Measurements from ENCODE around the gene KLHL5.
"Not testable (repeated sequence)": the region's sequence is repeated elsewhere in the genome, so short reads cannot be mapped to it uniquely, and the experiment has no call there.

The KLHL5 gene, protein sequence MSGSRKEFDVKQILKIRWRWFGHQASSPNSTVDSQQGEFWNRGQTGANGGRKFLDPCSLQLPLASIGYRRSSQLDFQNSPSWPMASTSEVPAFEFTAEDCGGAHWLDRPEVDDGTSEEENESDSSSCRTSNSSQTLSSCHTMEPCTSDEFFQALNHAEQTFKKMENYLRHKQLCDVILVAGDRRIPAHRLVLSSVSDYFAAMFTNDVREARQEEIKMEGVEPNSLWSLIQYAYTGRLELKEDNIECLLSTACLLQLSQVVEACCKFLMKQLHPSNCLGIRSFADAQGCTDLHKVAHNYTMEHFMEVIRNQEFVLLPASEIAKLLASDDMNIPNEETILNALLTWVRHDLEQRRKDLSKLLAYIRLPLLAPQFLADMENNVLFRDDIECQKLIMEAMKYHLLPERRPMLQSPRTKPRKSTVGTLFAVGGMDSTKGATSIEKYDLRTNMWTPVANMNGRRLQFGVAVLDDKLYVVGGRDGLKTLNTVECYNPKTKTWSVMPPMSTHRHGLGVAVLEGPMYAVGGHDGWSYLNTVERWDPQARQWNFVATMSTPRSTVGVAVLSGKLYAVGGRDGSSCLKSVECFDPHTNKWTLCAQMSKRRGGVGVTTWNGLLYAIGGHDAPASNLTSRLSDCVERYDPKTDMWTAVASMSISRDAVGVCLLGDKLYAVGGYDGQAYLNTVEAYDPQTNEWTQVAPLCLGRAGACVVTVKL

DNA sequence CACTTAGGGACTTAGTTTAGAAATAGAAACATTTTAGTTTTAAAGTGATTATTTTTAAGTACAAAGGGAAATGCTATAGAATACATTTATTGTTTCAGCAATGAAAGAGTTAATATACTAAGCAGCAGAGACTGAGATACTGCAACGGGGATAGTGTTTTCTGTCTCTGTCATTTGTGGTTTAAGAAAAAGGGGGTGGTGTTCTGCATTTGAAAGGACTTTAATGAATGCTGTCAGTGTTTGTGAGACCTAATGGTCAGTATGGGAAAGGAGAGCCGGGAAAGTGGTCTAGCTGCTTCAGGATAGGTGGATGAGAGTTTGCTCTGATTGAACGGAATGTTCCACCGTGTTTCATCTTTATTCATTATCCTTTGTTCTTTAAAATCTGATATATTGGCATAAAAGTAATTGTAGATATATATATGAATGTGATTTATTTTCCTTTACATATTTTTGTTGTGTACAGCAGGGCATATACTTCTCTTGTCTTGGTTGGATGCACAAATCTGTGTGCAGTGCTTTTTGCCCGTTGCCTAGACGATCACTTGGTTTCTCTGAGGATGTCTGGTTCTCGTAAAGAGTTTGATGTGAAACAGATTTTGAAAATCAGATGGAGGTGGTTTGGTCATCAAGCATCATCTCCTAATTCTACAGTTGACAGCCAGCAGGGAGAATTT is at the start of gene KLHL5:
Gene KLHL5, plus strand, starts transcription at position 139 of the 676 bp plus-strand sequence. Its CDS starts 421 bp downstream, at position 560.
- DNase-seq (ENCODE audit: low read depth in 2 of 2), result no peak

DNA sequence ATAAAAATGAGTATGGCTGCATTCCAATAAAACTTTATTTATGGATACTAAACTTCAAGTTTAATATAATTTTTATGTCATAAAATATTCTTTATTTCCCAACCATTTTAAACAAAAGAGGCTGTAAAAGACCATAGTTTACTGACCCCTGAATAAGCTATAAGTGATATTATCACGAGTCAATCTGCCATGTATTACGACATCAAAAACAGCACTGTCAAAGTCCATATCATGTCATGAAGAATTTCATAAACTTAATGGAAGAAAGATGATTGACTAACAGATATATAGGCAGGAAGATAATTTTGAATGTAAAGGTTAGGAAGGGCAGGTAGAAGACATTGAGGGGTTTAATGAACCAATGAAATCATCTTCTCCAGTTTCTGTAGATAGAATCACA is 48.0 kb upstream of the KLHL5 start:
- DNase-seq (ENCODE audit: low read depth in 2 of 2), result no peak

DNA sequence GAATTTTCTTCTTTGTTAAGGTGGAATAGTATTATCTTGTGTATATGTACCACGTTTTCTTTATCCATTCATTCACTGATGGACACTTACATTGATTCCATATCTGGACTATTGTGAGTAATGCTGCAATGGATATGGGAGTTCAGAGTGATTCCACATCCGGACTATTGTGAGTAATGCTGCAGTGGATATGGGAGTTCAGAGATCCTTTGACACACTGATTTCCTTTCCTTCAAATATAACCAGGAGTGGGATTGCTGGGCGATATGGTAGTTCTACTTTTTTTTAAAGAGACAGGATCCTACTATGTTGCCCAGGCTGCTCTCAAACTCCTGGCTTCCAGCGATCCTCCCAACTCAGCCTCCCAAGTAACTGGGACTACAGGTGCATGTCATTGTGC is 41.9 kb upstream of the KLHL5 start:
- DNase-seq (ENCODE audit: low read depth in 2 of 2), result no peak

DNA sequence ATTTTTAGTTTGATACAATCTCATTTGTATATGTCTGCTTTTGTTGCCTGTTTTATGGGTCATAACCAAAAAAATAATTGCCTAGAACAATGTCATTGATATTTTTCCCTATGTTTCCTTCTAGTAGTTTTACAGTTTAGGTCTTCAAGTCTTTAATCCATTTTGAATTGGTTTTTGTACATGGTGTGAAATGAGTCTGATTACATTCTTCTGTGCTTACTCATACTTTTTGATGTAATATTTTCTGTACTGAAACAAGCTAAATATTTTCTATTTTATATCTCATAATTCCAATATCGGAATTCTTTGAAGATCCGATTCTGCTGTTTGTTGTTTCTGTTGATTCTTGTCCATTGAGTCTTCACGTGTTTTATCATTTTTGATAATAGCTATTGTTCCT is 40.4 kb upstream of the KLHL5 start:
- no peak for DNase-seq (ENCODE audit: low read depth in 2 of 2)

DNA sequence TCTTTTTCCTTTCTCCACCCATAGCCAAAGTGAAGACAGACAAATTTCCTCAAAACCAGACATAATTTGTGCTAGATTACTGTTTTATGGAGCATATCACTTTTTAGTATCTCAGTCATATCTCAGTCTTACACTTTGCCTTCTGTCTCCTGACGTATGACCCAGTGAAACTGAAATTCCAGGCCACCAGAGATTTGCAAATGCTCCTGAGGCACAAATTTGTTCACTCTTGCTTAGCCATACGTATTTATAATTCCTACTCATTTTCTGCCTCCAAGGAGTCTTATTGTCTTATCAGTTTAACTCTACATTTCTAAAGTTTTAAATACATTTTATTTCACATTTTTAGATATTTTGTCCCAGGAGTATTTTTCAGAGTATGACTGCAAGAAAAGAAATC is 39.8 kb upstream of the KLHL5 start:
- DNase-seq (ENCODE audit: low read depth in 2 of 2), result no peak

DNA sequence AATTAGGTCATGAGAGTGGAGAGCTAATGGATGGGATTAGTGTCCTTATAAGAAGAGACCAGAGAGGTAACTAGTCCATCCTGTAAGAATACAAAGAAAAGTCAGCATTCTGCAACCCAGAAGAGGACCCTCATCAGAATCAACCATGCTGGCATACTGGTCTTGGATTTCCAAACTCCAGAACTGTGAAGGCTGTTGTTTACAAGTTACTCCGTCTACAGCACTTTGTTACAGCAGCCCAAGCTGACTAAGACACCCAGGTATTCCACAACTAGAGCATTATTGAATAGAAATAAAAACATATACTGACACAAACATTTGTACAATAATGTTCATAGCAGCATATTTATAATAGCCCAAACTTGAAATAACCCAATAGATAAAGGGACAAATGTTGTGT is 39.0 kb upstream of the KLHL5 start:
- DNase-seq (ENCODE audit: low read depth in 2 of 2), result no peak

DNA sequence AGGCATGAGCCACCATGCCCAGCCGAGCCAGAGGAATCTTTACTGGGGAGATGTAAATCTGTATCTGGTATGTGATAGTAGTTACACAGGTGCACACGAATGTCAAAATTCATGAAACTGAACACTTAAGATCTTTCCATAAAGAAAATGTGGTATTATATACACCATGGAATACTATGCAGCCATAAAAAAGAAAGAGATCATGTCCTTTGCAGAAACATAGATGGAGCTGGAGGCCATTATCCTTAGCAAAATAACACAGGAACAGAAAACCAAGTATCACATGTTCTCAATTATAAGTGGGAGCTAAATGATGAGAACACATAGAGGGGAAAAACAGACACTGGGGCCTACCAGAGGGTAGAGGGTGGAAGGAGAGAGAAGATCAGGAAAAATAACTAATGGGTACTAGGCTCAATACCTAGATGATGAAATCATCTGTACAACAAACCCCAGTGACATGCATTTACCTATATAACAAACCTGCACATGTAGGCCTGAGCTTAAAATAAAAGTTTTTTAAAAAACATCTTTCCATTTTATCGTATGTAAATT is 37.6 kb upstream of the KLHL5 start:
- DNase-seq (ENCODE audit: low read depth in 2 of 2), result no peak

DNA sequence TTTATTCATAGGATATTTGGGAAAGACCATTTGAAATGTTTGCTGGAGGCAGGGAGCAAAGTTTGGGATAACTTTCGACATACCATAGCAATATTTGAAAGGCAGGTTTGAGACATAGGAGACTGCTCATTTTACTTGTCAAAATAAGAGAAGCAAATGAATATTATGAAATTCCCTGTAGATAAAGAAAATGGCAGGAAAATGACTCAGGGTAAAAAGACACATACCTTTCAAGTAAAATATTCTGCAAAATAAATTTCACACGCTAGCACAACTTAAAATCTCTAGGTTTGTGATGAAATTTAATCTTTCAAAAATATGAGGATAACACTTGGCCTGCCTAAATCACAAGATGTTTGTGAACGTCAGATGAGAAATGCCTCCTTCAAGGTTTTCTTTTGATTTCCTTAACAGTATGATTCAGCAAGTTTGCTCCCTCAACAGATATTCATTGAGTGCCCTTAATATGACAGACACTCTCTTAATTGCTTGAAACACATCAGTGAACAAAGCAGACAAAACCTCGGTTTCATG is 36.4 kb upstream of the KLHL5 start:
- DNase-seq (ENCODE audit: low read depth in 2 of 2), result no peak

DNA sequence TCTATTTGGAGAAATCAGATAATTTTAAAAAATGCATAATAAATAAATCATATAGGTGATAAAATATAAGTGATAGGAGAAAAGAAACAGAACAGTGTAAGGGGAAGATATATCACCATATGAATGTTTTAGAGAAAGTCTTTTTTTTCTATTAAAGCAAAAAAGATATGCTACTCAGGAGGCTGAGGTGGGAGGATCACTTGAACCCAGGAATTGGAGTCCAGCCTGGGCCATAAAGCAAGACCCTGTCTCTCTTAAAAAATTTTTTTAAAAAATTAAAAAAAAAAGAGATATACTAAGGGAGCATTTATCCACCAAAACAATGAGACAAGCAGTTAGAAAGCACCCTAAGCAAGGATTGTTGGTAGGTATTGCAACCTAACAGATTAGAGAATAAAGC is 35.9 kb upstream of the KLHL5 start:
- no peak for DNase-seq (ENCODE audit: low read depth in 2 of 2)

DNA sequence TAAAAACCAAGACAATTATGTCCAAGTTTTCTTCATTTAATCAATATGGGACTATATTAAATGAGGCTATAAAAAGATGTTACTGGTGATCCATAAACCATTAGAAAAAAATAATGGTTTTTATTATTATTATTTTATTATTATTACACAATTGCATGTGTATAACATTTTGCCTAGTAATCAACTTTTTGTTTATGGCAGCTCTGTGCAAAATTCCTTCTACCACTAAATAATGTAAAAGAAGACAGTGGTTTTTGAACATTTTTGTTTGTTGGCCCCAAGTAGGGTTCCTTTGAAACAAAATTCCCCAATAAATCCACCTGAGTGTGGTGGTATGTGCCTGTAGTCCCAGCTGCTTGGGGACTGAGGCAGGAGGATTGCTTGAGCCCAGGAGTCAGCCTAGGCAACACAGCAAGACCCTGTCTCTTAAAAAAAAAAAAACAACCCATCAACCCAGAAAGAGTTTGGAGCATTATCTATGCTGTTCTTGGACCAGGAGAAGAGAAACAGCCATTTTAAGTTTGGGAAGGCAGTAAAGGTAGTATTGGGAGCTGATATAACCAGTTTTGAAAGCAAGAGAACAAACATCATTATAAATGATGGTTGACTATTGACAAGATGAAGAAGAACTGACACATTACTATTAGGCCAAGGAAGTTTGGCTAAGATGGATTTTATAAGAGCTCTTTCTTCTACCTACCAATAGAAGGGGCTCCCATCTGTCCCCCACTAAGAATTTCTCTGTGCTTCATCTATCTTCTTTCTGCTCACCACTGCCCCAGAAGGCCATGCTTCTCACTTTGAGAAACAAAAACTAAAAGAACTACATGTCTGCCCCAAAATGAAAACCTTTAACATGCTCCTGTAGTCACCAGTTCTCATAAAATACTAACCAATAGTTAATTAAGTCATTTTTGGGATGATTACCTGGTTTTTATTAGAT is 32.0 kb upstream of the KLHL5 start:
- DNase-seq (ENCODE audit: low read depth in 2 of 2), result no peak

DNA sequence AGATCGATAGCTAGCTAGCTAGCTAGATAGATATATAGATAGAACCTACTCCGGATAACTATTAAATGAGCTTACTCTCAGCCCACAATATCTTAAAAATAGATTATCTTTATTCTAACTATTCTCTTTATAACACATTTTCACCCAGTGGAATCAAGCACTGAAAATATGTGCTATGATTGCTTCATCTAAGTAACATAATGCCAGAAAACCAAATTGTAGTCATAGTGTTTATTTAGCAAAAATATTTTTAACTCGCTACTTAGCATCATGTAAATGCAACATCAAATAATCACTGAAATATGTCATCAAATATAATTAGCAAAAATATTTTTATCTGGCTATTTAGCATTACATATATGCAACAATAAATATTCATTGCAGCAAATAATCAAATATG is 31.3 kb upstream of the KLHL5 start:
- no peak for DNase-seq (ENCODE audit: low read depth in 2 of 2)

DNA sequence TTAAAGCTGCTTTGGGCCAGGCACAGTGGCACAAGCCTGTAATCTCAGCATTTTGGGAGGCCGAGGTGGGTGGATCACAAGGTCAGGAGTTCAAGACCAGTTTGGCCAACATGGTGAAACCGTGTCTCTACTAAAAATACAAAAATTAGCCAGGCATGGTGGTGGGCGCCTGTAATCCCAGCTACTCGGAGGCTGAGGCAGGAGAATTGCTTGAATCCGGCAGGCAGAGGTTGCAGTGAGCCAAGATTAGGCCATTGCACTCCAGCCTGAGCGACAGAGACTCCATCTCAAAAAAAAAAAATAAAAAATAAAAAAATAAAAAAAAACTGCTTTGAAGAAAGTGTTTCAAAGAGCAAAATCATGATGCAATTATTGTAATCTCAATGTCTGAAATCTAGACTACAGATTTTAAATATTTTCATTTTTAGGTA is 30.4 kb upstream of the KLHL5 start:
- not testable (repeated sequence) for DNase-seq (ENCODE audit: low read depth in 2 of 2)

DNA sequence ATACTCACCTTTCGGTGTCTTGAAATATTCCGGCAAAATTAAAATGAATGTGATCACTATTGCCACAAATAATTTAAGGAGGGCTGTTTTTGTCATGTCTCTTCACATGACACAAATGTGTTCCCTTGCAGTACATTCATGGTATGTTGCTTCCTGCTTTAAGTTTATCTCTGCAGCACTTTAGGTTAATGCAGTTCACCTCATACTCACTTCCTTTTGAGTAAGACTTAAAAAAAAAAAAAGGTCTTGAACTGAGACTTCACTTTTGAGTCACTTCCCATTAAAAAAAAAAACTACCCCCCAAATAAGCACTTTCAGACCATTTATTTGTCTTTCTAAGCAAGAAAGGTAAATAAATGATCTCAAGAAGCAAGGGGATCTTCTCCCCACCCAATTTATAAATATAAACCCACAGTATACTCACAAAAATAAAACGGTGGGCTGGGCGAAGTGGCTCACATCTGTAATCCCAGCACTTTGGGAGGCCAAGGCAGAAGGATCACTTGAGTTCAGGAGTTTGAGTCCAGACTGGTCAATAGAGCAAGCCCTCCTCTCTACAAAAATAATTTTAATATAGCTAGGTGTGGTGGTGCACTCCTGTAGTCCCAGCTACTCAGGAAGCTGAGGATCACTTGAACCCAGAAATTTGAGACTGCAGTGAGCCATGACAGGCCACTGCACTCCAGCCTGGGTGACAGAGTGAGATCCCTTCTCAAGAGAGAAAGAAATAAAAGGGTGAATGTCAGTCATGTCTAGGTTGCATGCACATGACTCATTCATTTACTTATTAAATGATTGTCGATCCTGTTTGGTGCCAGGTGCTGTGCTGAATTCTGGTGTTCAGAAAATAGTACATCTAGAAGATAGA is 29.6 kb upstream of the KLHL5 start, which contains the start of gene TMEM156:
Gene TMEM156, minus strand, starts transcription at position 192 of the 868 bp plus-strand sequence. Its CDS starts 96 bp downstream, at position 96.
- DNase-seq (ENCODE audit: low read depth in 2 of 2), result no peak

DNA sequence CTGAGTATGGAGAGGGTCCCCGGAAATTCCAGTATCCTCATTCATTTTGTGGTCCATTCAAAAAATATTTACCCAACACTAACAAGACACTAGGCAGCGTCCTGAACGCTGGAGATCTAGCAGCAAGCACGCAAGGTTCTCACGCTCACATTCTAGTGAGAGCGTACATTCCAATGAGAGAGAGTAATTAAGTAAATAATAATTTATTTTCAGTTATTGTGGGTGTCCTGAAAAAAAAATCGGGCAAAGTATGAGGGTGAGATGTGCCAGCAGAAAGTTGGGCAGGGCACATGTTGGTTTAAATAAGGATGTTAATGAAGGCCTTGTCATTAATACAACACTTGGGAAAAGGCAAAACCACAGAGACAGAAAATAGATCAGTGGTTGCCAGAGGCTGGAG is 25.9 kb upstream of the KLHL5 start:
- no peak for DNase-seq (ENCODE audit: low read depth in 2 of 2)

DNA sequence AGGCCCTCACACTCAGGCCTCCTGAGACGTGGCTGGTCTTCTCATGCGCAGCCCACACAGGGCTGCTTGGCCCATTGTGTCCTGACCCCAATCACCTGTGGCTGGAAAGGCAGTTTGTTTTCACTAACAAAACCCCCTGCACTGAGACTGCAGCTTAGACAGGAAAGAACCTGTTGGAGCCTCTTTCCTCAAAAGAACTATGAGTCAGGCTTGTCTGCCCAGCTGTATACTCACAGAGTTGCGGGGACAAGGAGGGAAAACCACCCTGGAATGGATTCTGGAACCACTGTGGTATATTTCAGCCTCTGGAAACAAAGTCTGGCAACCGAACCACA is 24.6 kb upstream of the KLHL5 start:
- DNase-seq (ENCODE audit: low read depth in 2 of 2), result no peak

DNA sequence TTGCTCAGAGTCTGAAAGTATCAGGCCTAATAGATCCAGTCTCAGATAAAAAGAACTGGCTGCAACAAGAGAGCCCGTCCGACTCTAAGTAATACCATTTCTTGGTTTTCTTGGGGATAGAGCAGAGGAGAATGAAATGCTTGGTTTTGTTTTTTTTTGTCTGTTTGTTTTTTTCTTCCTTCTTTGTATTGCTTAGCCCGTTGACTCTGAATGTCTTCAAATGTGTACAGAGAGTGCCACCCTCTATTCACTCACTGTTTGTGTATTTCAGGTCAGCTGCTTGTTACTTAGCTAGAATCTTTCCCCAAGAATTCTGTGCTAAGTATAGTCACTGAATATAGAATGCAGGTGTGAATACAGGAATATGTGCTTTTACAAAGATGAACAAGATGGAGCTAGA is 24.1 kb upstream of the KLHL5 start:
- no peak for DNase-seq (ENCODE audit: low read depth in 2 of 2)

DNA sequence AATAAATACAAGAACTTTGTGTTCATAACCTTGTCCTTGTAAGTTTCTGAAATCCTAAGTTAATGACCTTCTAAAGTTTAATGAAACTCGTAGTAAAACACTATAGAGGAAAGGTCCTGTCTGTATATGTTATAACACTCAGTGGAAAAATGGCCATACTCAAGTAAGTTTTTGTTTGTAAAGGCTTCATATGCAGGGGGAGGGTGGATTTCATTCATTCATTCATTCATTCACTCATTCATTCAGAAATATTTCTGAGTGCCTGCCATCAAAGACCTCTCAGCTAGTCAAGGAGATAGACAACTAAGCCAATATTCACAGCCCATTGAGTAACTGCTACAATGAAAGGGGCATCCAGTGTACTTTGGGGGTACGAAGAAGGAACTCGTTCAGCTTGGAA is 22.9 kb upstream of the KLHL5 start:
- DNase-seq (ENCODE audit: low read depth in 2 of 2), result no peak

DNA sequence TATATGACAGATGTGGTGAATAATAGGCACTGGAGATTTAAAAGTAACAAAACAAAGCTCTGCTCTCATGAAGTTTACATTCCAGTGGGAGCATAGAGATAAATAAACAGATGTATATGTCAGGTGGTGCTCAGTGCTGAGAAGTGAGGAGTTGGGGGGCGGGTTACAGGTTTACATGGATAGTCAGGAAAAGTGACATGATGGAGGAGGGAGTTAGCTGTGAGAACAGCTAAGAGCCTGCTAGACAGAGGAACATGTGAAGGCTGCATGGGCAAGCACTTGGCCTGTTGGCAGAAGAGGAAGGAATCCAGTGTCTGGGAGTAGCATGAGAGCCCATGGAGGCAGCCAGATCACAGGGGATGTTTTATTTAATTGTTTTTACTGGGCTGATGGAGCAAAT is 19.7 kb upstream of the KLHL5 start:
- no peak for DNase-seq (ENCODE audit: low read depth in 2 of 2)

DNA sequence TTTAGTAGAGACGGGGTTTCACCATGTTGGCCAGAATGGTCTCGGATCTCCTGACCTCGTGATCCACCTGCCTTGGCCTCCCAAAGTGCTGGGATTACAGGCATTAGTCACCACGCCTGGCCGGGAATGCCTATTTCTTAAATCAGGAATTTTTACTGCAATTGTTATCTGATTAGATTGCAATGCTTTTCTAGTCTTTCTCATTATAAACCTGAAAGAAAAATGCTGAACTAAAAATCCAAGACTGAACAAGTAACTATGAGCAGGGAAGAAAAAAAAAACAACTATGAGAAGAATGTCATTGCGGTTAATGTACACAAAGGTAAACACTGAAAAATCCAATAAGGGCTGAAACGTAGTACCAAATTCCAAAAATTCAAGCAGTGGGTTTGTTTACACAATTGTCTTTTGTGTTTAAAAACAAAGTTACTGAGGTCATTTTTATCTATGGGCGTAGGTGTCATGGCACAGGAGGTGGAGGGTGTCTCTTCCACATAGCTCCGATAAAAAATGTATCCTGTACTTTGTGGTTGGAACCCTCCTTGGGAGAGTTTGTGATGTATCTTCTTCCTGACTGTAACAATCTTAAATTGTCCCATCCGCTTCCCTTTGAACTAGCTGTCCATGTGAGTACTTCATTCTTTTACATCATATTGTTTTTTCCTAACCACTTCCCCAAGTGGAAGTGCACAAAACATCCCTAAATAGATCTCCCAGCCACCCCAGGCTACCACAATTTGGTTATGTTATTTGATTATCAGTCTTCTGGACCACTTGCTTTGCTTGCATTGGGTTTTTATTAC is 18.8 kb upstream of the KLHL5 start:
- no peak for DNase-seq (ENCODE audit: low read depth in 2 of 2)
